GM18502 (cell line): ENCODE results near the gene GASK1A.
"Not testable (repeated sequence)": the region's sequence is repeated elsewhere in the genome, so short reads cannot be mapped to it uniquely, and the experiment has no call there.

ENCODE experiments used
- ATAC-seq: cut with Tn5 transposase; IDR thresholded peaks from one replicate; pipeline ENCODE4 v1.9.1; 2021; ENCODE audit warnings: mild to moderate bottlenecking; ENCODE audit not compliant: unreplicated experiment, poor library complexity

GASK1A gene

DNA sequence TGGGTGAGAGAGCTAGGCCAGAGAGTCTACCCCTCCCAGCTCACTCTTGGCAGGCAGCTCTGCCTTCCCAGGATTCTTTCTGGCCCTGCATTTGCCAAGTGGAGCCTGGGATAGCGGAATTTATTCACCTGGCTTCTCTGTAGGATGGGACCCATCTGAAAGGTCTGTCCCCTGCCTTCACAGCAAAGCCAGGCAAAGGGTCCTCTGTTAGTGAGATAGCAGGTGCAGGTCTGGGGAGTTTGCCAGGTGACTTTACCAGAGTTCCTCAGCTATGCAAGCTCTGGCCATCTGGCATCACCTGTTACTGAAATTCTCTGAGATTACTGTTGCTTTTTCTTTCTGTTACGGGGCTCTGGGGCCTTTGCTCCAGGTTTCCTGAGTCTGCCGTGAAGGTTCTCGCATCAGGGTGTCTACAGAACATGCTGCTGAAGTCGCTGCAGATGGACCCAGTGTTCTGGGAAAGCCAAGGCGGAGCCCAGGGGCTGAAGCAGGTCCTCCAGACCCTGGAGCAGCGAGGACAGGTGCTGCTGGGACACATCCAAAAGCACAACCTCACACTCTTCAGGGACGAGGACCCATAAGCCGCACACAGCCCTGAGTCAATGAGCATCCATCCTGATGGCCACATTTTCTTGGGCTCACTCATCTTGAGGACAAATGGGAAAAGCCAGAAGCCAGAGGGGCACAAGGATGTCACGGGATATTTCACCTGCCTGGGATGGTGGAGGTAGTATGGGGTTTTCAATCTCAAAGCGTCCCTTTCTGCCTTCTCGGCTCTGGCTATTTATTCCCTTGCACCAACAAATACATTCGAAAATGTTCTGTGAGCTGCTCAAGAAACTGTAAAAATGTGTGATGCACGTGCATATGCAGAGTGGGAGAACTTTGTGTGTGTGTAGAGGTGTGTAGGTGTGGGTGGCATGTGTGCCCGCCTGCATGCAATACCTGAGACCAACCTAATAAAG, 77.0 kb downstream of the GASK1A start:
- ATAC-seq = no peak

DNA sequence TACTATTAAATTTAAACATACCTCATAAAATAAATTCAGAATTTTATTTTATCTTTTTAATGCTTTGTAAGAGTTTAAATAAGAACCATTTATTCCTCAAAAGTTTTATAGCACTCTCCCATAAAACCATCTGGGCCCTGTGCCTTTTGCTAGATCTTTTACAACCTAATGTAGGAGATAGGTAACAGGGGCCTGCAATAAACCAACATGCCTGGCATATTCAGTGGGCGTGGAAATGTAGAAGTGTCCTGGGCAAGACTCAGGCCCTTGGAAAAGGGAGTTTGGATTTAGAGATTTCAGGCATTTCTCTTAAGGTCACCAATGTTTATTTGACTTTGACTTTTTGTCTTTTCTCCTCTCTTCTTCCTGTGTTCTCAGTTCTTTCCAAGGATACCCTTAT, 80.3 kb downstream of the GASK1A start:
- ATAC-seq = no peak

DNA sequence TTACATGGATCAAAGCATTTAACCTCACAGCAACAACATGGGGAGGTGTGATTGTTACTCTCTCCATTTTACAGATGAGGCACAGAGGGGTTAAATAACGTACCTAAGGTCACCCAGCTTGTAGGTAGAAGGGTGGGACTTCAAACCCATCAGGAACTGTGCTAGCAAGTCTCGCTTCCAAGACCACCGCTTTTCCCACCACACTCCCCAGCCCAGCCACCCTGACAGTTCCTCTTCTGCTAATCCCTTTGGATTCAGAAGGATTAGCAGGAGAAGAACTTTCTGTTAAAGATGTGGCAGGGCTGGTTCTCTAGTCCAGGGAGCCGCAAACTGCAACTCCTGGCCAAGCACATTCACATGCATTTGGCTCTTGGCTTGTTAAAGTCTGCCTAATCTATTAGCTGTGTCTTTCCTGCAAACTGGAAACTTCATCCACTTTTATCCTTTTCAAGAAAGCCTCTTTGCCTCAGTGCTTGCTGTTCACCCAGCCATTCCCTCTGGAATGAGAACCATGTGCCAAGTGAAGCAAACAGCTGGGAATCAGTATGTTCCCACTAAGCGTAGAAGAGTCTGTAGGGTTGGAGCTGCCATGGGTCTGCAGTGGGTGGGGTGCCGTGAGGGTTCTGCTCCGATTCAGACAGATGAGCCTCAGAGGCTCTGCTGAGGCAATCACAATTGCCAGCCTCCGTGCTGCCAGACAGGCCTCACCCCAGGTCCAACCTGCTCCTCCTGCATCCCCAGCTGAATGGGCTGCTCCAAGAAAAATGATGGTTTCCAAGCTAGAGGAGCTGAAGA, 82.2 kb downstream of the GASK1A start:
- no peak for ATAC-seq

DNA sequence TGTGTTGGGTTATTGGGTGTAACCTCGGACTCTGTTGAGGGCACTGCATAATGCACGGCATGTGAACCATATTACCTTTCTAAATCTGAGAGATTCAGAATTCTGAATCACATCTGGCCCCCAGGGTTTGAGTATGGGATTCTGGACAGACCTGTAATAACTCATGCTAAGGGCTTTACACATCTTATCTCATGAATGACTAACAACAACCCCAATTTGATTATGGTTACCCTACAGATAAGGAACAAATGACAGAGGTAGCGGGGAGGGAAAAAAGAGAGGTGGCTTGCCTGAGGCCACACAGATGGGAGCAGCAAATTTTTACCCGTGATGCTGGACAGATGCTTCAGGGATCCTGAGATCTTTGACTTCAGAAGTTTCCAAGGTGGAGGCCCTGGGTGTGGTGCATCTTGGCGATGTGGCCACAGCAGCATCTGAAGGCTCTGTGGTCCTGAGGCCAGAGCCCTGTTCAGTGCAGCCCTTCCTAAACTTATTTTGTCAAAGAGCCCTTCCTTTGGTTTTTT, 83.0 kb downstream of the GASK1A start:
- ATAC-seq = no peak

DNA sequence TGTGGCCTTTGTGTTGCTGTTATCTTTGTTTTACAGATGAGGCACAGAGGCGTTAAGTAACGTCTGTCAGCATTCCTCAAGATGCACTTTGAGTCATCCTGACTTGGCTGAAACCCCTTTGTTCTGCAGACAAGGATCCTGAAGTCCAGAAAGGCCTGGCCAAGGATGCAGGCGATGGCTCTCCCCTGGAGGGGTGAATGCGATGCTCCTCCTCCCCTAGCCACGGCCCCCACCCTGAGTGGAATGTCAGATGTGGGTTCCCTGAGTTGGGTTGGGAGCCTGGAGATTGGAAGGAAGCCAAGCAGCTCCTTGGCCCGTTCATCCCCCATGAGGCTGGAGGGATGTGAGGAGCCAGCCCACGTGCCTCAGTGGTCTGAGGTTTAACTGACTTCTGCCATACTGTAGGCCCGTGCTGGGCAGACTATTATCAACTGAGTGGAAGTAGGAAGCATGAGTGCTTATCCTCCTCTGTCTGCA, 83.5 kb downstream of the GASK1A start:
- ATAC-seq = no peak

GRCh38 chr3:43063114-43063513, 84.0 kb downstream of the GASK1A start:
- no peak for ATAC-seq

- not testable (repeated sequence) for ATAC-seq
Measured at GRCh38 chr3:43070670-43071069, 91.6 kb downstream of the GASK1A start.

DNA sequence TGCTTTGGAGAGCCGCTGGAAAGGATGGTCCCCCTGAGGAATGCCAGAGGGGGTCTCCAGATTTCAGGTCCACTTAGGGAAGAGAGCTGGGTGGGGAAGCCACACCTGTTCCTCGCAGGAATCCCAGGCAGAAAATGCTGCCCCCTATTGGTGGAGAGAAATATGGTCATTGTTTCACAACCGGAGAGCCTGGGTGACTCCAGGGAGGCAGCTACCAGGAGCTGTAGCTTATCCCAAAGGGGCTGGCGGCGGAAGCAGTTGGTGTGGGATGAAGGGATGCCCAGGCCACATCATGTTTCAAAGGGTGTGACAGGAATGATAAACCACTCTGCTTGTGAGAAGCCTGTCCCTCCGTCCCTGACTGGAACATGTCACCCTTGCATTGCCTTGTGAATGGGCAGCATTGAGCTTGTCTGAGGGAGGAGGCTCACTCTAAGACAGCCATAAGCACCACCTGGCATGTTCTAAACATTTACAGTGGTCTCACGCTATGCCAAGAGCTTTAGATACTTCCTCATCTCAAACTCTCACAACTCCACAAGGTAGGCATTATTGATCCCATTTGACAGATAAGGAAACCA, 92.3 kb downstream of the GASK1A start:
- no peak for ATAC-seq

DNA sequence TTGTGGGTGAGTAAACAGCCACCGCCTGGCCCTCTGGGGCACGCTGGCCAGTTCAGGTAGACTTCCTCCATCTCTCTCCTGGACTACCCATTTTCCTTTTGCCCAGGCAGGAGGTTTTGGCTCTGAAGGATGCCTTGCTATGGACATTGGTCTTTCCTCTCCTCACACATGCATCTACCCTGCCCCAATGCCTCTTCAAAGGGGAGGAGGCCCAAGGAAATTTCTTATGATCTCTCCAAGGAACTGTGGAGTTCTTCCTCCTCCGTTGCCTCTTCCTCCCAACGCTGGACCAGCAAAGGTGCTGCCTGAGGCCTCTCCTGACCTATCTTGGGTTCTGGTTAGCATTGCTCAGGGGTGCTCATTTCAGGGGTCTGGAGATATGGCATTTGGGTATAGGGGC, 93.2 kb downstream of the GASK1A start:
- no peak for ATAC-seq

DNA sequence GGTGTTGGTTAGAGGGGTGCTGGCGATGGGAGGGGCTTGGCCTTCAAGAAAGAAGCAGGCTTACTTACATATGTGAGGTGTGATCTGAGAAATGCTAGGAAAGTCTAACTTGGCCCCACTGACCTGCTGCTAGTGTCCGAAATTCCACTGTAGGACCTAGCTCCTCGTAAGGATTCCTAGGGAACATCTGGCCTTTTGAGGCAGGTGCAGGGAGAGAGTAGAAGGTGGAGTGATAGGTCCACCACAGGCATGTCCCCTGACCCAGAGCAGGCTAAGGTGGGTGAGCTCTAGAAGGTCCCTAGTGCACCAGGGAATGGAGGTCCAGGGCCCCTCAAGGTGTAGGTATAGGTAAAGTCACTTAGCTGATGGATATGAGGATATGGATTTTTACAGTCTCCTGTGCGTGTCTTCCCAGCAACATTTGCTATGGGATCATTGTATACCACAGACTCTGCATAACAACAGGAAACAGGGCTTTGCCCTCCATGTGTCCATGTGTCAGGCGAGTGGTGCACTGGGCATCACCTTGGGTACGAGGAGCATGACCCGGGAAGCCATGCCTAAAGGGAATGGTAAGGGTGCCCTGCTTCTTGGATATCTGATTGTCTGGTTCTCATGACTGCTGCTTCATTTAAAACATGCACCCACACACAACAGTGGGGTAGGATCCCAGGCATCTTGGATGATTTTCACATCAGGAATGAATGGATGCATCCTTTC, 94.2 kb downstream of the GASK1A start:
- no peak for ATAC-seq

- ATAC-seq = no peak
Measured at GRCh38 chr3:43073836-43074220, 94.7 kb downstream of the GASK1A start.

GRCh38 chr3:43074482-43074881, 95.4 kb downstream of the GASK1A start:
- no peak for ATAC-seq

- no peak for ATAC-seq
Measured at GRCh38 chr3:43074901-43075689, 96.0 kb downstream of the GASK1A start.

DNA sequence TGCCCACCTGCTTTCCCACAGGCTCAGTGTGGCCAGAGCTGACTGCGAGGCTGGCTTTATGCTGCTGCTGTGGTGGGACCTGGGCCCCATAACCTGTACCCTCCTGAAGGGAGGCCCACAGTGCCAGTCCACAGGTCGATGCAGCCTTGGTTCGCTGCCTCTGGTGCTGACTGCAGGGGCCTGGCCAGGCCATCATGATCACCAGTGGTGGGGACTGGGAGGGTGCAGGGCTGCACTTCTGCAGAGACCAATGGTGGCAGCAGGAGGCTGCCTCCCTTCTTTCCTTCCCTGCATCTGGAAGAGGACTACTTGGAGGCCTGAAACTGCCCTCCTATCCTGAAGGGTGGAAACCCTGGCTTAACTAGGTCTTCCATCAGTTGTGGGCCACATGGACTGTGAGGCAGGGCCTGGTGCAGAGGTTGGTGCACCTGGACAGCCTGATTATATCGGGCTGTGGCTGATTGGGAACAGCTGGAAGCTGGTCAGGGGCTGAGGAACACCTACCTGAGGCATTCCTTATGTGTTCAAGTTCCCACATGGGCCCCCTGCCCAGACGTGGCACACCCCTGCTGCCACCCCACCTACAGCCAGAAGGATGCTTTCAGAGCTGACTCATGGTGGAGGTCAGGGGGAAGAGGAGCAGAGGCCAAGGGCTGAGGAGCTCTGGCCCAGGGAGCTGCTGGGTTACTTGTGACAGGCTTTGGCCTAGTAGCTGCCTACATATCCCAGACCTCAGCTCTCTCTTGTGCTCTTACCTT, 97.0 kb downstream of the GASK1A start:
- no peak for ATAC-seq

DNA sequence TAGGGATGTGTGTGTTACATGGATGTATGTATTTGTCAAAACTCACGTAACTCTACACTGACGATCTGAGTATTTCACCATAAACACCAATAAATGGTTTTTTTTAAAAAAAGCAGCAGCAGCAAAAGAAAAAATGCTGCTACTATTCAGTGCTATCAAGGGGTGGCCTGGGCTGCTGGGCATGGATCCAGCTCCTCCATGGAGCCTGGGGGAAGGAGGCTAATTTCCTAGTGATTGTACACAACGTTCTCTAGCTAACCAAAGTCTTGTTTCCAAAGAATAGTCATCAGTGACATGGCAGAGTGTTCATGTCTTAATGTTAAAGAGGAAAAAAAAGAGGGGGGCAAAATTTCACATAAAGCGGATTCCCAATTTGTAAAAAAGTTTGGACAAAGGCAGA, 97.7 kb downstream of the GASK1A start:
- no peak for ATAC-seq

GRCh38 chr3:43077261-43077660, 98.2 kb downstream of the GASK1A start:
- ATAC-seq = no peak

- no peak for ATAC-seq
Measured at GRCh38 chr3:43077707-43078106, 98.6 kb downstream of the GASK1A start.

DNA sequence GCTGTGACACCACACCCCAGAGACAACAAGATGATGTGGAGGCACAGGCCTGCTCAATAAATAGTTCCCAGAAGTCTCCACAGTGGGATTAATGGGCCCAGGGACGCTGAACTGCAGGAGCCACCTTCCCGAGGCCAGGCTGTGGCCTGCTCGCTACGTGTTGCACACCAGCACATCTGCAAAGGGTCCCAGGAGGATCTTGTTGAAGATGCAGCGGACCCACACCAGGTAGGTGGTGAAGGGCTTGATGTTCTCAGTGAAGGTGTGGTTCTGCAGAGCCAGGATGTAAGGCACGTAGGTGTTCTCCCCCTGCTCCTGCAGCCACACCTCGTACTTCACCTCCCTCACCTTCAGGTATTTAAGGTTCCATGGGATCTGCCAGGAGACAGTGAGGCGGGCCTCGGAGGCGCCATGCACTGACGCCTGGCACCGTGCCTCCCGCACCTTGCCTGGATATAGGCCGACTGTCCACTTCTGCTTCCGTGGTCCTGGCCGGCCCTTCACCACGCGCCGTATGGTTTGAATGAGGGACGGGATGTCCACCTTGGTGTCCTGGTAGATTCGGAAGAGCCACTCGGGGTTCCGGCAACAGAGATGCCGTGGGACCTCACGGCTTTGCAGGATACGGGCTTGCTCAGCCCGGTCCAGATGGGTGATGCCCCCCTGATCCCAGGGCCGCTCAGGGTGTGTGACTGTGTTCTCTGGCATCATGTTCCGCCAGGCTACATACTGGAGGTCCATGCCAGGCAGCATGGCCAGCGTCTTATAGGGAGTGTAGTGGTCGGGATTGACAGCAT, 100.6 kb downstream of the GASK1A start:
- no peak for ATAC-seq
